Esophagus squamous epithelium (tissue), 4 donors: Measurements from ENCODE around the gene VWCE.

Experiments used
- CTCF ChIP-seq, 6 experiments: fragments of 450-650 bp in 4 of 6; fragments of 200-600 bp in 2 of 6; sonication (generic) in 2 of 6; IDR thresholded peaks; one replicate each; pipeline ENCODE4 v1.5.1; 2016 to 2019; ENCODE audit warnings: antibody characterized with exemption in 6 of 6, mild to moderate bottlenecking in 4 of 6, moderate library complexity in 4 of 6
- POLR2A ChIP-seq, 4 donors: fragments of 450-650 bp; IDR thresholded peaks; one replicate each; pipeline ENCODE4 v1.6.1; 2017; ENCODE audit warnings: antibody characterized with exemption in 4 of 4, mild to moderate bottlenecking in 4 of 4, moderate library complexity in 3 of 4

DNA sequence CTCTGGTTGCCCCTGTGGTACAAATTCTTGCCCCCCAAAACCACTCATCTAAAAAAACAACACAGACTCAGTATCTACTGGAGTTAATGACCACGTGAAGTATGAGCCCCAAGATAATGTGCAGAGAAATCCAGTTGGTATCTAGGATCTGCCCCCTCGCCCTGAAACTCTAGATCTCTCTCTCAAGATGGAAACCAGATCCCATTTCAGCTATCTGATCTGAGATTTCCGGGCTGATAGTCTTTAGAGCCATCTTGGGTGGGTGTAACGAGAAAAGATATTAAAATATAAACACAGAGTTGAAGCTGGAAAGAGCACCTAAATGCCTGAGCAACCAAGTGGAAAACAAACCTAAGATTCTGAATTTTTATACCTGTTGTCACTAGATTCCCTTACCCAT is 14.0 kb upstream of the VWCE start:
- no peak for TF ChIP-seq CTCF (IDR thresholded peaks at IDR 0.05)
- no peak for TF ChIP-seq POLR2A (IDR thresholded peaks at IDR 0.05)
